ENCODE measurements around the gene ACP4.

Gene ACP4

DNA sequence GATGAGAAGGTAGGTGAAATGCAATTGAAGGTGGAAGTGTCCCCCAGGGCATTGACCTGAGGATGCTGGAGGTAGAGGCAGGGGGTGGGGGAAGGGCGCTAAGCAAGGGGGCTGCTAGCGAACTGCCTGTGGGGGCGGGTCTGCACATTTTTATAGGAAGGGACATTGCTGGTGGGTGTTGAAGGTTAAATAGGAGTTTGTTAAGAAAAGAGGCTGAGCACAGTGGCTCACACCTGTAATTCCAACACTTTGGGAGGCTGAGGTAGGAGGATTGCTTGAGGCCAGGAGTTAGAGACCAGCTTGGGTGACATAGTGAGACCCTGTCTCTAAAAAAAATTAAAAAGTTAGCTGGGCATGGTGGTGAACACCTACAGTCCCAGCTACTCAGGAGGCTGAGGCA is 5.5 kb upstream of the ACP4 start:
- TF ChIP-seq TEAD4 (IDR thresholded peaks at IDR 0.05) (no peak), ZBTB7A (IDR thresholded peaks at IDR 0.05; ENCODE audit: low read depth) (no peak), EP300 (IDR thresholded peaks at IDR 0.05; ENCODE audit: borderline replicate concordance) (no peak), CEBPB (IDR thresholded peaks at IDR 0.05) (no peak), TCF12 (IDR thresholded peaks at IDR 0.05; ENCODE audit: low read depth) (no peak), YY1 (IDR thresholded peaks at IDR 0.05; ENCODE audit: low read depth) (no peak), EGR1 (IDR thresholded peaks at IDR 0.05) (no peak), TAF1 (IDR thresholded peaks at IDR 0.05; ENCODE audit: low read depth) (no peak), CREB1 (IDR thresholded peaks at IDR 0.05; ENCODE audit: low read depth) (no peak), FOXM1 (IDR thresholded peaks at IDR 0.05; ENCODE audit: borderline replicate concordance, low read depth) (no peak), RAD21 (IDR thresholded peaks at IDR 0.05; ENCODE audit: low read depth) (no peak), NFIC (IDR thresholded peaks at IDR 0.05) (no peak)
- TF ChIP-seq, protein P1, sequence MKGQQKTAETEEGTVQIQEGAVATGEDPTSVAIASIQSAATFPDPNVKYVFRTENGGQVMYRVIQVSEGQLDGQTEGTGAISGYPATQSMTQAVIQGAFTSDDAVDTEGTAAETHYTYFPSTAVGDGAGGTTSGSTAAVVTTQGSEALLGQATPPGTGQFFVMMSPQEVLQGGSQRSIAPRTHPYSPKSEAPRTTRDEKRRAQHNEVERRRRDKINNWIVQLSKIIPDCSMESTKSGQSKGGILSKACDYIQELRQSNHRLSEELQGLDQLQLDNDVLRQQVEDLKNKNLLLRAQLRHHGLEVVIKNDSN (IDR thresholded peaks at IDR 0.05), result no peak
- TF ChIP-seq, protein P2, sequence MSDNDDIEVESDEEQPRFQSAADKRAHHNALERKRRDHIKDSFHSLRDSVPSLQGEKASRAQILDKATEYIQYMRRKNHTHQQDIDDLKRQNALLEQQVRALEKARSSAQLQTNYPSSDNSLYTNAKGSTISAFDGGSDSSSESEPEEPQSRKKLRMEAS (IDR thresholded peaks at IDR 0.05), result no peak
- TF ChIP-seq, protein P3, sequence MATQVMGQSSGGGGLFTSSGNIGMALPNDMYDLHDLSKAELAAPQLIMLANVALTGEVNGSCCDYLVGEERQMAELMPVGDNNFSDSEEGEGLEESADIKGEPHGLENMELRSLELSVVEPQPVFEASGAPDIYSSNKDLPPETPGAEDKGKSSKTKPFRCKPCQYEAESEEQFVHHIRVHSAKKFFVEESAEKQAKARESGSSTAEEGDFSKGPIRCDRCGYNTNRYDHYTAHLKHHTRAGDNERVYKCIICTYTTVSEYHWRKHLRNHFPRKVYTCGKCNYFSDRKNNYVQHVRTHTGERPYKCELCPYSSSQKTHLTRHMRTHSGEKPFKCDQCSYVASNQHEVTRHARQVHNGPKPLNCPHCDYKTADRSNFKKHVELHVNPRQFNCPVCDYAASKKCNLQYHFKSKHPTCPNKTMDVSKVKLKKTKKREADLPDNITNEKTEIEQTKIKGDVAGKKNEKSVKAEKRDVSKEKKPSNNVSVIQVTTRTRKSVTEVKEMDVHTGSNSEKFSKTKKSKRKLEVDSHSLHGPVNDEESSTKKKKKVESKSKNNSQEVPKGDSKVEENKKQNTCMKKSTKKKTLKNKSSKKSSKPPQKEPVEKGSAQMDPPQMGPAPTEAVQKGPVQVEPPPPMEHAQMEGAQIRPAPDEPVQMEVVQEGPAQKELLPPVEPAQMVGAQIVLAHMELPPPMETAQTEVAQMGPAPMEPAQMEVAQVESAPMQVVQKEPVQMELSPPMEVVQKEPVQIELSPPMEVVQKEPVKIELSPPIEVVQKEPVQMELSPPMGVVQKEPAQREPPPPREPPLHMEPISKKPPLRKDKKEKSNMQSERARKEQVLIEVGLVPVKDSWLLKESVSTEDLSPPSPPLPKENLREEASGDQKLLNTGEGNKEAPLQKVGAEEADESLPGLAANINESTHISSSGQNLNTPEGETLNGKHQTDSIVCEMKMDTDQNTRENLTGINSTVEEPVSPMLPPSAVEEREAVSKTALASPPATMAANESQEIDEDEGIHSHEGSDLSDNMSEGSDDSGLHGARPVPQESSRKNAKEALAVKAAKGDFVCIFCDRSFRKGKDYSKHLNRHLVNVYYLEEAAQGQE (IDR thresholded peaks at IDR 0.05; ENCODE audit: low read depth), result no peak

DNA sequence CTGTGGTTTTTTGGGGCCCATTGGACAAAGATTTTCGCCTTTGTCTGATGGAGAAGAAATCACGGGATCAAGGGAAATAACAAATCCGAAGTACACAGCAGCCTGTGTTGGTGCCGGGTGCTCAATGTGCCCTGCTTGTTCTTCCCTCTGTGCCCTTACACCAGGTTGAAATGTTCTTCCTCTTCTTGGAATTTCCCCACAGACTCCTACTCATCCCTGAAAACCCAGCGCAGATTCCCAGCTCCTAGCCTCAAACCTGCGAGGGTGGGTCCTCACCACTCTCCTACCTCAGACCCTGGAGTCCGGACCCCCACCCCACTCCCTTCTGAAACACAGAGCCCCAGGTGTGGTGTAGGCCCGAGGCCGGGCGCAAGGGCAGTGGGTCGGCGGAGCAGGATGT is 4.9 kb upstream of the ACP4 start:
- TF ChIP-seq CREB1 (IDR thresholded peaks at IDR 0.05; ENCODE audit: low read depth) (no peak), ZBTB7A (IDR thresholded peaks at IDR 0.05; ENCODE audit: low read depth) (no peak), EGR1 (IDR thresholded peaks at IDR 0.05) (no peak), CEBPB (IDR thresholded peaks at IDR 0.05) (no peak), RAD21 (IDR thresholded peaks at IDR 0.05; ENCODE audit: low read depth) (no peak), EP300 (IDR thresholded peaks at IDR 0.05; ENCODE audit: borderline replicate concordance) (no peak), TEAD4 (IDR thresholded peaks at IDR 0.05) (no peak), FOXM1 (IDR thresholded peaks at IDR 0.05; ENCODE audit: borderline replicate concordance, low read depth) (no peak), YY1 (IDR thresholded peaks at IDR 0.05; ENCODE audit: low read depth) (no peak), TCF12 (IDR thresholded peaks at IDR 0.05; ENCODE audit: low read depth) (no peak), TAF1 (IDR thresholded peaks at IDR 0.05; ENCODE audit: low read depth) (no peak)
- TF ChIP-seq, protein P2 (IDR thresholded peaks at IDR 0.05), result no peak
- TF ChIP-seq, protein P1 (IDR thresholded peaks at IDR 0.05), result no peak
- TF ChIP-seq, protein P3 (IDR thresholded peaks at IDR 0.05; ENCODE audit: low read depth), result no peak

DNA sequence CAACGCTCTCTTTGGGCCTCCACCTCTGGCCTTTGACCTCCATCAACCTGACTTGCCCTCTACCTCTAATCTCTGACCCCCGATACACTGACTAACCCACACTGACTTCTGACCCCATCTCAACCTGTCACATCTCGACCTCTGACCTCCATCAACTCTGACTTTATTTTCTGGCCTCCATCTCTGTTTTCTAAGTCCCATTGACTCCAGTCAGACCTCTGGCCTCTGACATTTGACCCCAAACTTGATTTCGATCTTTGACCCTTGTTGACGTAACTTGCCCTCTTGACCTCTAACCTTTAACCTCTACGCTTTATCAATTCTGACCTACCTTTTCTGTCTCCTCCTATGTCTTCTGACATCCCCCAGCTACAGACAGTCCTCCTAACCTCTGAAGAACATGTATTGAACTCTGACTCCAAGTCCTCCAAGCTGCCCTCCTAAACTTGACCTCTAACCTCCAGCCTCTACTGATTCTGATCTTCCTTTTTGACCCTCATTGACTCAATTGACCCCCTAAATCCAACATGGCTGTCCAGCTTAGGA is 780 bp downstream of the ACP4 start:
- TF ChIP-seq EGR1 (IDR thresholded peaks at IDR 0.05) (no peak), ZBTB7A (IDR thresholded peaks at IDR 0.05; ENCODE audit: low read depth) (no peak), EP300 (IDR thresholded peaks at IDR 0.05; ENCODE audit: borderline replicate concordance) (no peak), RAD21 (IDR thresholded peaks at IDR 0.05; ENCODE audit: low read depth) (no peak)

DNA sequence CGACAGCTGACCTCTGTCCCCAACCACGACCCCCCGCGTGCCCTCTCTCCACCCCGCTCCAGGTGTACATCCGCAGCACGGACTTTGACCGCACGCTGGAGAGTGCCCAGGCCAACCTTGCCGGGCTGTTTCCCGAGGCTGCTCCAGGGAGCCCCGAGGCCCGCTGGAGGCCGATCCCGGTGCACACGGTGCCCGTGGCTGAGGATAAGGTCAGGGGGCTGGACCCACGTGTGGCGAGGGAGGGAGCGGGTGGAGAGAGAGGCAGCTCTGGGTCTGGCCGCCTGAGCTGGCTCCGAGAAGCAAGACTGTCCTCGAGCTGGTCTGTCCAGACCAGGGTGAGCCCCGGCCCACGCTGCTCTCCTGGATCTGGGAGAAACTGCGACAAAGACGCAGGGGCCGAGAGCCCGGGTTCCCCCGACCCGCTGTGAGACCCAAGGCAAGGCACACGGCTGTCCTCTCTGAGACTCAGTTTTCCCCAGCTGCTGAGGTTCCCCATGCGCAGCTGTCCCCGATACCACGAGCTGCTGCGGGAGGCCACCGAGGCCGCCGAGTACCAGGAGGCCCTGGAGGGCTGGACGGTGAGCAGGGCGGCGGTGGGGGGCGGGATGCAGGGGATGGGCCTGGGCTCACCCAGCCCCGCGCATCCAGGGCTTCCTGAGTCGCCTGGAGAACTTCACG is 1.5 kb downstream of the ACP4 start:
- no peak for TF ChIP-seq CREB1 (IDR thresholded peaks at IDR 0.05; ENCODE audit: low read depth)
- no peak for TF ChIP-seq TCF12 (IDR thresholded peaks at IDR 0.05; ENCODE audit: low read depth)
- TF ChIP-seq EP300 (IDR thresholded peaks at IDR 0.05; ENCODE audit: borderline replicate concordance), result no peak
- no peak for TF ChIP-seq NFIC (IDR thresholded peaks at IDR 0.05)
- no peak for TF ChIP-seq EGR1 (IDR thresholded peaks at IDR 0.05)
- no peak for TF ChIP-seq ZBTB7A (IDR thresholded peaks at IDR 0.05; ENCODE audit: low read depth)
- no peak for TF ChIP-seq FOXM1 (IDR thresholded peaks at IDR 0.05; ENCODE audit: borderline replicate concordance, low read depth)
- no peak for TF ChIP-seq YY1 (IDR thresholded peaks at IDR 0.05; ENCODE audit: low read depth)
- no peak for TF ChIP-seq CEBPB (IDR thresholded peaks at IDR 0.05)
- TF ChIP-seq, protein P1 (IDR thresholded peaks at IDR 0.05), result no peak
